Measurements from ENCODE around the gene ZSCAN22.
"Not testable (repeated sequence)": the region's sequence is repeated elsewhere in the genome, so short reads cannot be mapped to it uniquely, and the experiment has no call there.

The ZSCAN22 gene

DNA sequence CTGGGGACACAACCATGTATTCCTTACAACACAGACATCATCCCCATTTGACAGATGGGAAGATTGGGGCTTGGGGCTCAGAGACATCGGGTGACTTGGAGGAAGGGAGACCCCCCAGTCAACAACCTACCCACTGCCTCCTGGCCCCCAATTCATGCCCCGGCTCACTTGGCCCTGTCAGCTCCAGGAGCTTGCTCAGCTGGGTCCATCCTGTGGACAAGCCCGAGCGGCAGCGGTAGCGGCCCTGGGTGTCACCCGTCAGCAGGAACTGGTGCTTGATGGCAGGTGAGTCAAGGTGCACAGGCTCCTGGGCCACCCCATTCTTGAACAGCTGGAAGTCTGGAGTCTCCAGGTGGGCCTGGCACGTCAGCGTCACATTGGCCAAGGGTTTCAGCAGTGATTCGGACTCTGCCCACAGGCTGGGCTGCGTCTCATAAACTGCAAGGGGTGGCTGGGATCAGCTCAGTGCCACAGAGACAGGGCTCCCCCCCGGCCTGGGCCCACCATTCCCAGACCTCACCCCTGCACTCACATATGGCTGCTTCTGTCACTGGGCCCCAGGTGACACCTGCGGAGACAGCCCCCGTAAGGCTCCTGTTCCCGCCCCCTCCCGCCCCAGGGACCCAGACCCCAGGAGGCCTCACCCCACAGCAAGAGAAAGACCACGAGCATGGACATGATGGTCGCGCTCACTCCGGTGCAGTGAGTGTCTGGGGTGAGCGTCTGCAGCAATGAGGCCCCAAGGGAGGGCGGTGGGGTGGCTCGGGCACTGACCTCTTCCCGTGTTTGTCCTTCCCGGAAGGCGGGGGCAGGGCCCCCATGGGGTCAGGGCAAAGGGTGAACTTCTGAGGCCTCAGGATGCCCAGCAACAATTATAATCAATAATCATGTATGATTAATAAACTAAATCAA lies 26.2 kb downstream of the ZSCAN22 start, which contains the start of gene A1BG:
Gene A1BG (minus strand): TSS at position 733 of the 912 bp plus-strand sequence. CDS start 55 bp downstream, at position 678.
- DNase-seq: no peak

DNA sequence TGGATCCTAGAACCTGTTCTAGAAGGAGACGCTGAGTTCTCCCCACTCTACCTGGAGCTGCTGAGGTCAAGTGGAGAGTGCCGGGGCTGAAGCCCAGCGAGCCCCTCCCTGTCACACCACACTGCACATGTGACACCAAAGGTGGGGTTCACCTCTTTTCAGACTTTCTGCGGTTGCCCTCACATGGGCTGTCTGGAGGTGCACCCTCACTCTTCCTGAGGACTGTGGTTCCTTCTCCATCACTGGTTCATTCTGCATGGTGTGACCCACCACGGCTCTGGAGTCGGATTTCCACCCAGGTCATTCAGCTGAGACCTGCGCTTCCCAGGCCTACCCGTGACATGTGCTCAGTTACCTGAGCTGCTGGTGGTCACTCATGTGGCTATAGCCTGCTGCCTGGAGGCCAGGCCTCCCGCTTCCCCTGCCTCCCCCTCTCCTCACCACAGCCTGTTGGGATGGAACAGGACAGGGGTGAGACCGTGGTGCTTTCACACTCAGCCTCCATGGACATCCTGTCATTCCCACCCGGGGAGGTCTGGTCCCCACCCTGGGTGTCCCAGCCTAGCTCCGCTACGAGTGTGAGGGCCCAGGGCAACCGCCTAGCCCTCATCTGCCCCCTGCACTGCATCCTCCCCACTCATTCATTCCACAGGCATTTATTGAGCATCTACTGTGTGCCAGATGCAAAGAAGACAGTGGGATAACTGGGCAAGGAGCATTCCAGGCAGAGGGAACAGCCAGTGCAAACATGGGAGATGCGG lies 27.1 kb downstream of the ZSCAN22 start:
- DNase-seq: no peak

GRCh38 chr19:58354478-58355030 lies 27.8 kb downstream of the ZSCAN22 start:
- DNase-seq: no peak

DNA sequence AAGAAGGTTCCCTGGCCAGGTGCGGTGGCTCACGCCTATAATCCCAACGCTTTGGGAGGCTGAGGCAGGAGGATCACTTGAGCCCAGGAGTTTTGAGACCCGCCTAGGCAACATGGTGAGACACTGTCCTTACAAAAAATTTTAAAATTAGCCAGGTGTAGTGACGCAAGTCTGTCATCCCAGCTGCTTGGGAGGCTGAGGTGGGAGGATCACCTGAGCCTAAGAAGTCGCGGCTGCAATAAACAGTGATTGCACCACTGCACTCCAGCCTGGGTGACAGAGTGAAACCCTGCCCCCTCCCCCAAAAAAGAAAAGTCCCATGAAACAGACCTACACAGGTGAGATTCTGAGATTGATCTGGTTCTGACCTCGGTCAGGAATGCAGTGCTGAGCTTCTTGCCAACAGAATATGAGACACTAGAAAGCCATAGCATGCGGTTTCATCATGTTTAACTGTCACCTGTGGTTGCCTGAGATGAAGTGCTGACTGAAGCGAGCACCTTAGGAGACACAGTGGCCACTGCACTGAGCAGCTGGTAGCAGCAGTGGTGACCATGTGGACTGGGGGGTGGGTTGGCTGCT lies 28.5 kb downstream of the ZSCAN22 start:
- no peak for DNase-seq

- DNase-seq: peak; percentile 19
Observed at GRCh38 chr19:58355908-58356765, 29.3 kb downstream of the ZSCAN22 start.

- no peak for DNase-seq
Observed at GRCh38 chr19:58356766-58357480, 30.1 kb downstream of the ZSCAN22 start.

- DNase-seq: no peak
Observed at GRCh38 chr19:58357481-58358145, 30.8 kb downstream of the ZSCAN22 start.

DNA sequence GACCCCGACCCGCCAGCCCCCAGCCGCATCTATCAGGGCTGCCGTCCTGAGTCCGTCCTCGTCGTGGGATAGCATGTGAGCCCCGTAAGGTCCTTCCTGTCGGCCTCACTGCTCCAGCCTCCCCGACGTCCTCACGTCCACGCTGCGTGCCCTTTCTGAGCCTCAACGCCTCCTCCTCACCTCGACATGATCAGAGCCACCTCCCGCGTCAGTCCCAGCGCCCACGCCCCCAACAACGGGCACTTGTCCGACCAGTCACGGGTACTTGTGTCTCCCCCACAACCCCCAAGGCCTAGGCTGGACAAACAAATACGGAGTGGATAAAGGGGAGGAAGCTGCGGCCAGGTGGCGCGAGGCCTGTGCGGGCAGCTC lies 35.1 kb downstream of the ZSCAN22 start:
- no peak for DNase-seq

DNA sequence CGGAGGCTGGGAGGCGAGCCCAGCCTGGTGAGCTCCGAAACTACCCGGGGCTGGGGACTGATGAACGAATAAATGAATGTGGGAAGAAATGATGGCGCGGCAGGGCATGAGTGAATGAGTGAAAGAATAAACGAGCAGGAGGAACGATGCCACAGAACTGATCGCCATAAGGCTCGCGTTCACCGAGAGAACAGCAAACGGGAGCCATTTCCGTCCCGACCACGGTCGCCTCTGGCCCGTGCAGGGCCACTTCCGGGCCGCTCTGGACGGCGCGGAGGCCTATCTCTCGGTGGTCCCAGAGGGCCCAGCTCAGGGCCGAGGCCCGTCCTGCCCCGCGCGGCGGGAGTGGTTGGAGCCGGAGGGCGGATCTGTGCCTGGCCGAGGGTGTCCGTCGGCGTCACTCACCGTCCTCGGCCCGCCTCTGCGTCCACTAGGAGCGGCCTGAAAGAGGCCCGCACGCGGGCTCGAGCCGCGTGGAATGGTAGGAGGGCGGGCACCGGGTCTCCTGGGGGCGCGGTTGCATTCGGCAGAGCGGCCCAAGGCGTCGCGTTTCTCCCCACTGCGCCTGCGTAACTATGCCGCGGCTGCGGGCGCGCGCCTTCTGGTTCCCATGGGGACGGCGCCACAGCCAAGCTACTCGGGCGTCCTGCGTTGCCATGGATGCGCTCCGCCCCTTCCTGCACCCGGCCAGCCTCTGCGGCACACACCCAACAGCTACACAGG lies 35.6 kb downstream of the ZSCAN22 start, which contains the start of gene ZNF497:
Gene ZNF497 (minus strand): TSS at position 480 of the 723 bp plus-strand sequence. CDS start 5,116 bp downstream, outside the sequence.
- DNase-seq: peak; percentile 96

GRCh38 chr19:58364146-58364545 lies 37.4 kb downstream of the ZSCAN22 start:
- no peak for DNase-seq

DNA sequence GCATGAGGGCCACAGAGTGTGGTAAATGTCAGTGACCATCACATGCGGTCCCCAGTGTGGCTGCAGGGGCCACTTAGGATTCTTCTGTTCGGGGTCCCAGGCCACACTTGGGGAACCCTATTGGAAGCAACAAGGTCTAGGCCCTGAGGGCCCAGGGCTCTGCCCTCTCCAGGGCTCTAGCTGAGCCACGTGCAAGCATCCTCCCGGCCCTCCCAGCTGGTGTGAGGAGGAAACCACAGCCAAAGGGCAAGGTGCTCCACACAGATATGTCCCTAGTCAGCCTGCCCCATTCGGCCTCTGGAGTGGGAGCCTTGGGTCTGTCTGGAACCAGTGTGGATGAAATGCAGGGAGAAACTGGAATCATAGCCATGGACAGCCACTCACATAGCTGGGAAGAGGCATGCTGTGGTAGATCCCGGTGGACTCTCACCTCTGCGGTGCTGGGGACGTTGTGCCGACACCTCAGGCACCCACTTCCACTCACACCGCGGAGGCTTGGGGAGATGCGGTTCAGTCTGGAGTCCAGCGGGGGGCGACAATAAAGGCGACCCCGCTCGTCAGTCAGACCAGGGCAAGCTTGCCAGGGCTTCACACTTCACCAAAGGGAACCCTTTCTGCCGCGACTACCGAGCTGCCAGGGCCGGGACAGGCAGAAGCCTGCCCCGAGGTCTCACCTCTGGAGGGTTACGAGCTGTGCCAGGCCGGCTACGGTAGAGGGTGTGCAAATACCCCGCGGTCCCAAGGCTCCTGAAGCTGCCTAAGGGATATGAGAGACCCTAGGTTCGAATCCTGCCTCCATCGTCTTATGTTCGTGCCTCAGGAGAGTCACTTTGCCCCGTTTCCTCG lies 40.0 kb downstream of the ZSCAN22 start:
- DNase-seq: no peak

DNA sequence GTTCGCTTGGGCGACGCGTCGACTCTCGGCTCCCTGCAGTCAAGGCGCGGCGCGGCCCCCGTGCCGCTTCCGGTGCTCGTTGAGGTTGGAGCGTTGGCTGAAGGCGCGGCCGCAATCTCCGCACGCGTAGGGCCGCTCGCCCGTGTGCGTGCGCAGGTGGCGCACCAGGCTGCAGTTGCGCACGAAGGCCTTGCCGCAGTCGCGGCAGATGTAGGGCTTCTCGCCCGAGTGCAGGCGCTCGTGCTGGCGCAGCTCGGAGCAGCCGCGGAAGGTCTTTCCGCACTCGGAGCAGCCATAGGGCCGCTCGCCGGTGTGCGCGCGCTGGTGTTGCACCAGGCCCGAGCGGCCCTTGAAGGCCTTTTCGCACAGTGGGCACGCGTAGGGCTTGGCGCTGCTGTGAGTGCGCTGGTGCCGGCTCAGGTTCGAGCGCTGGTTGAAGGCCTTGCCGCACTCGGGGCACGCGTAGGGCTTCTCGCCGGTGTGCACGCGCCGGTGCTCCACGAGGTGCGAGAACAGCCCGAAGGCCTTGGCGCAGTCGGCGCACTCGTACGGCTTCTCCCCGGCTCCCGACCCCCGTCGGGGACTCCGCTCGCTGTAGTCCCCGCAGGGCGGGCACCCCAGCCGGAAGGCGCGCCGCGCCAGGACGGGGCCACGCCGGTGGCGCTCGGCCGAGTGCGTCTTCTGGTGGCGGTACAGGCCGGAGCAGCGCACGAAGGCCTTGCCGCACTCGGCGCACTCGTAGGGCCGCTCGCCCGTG lies 41.1 kb downstream of the ZSCAN22 start:
- DNase-seq: no peak

- no peak for DNase-seq
Observed at GRCh38 chr19:58368561-58369360, 42.0 kb downstream of the ZSCAN22 start.

DNA sequence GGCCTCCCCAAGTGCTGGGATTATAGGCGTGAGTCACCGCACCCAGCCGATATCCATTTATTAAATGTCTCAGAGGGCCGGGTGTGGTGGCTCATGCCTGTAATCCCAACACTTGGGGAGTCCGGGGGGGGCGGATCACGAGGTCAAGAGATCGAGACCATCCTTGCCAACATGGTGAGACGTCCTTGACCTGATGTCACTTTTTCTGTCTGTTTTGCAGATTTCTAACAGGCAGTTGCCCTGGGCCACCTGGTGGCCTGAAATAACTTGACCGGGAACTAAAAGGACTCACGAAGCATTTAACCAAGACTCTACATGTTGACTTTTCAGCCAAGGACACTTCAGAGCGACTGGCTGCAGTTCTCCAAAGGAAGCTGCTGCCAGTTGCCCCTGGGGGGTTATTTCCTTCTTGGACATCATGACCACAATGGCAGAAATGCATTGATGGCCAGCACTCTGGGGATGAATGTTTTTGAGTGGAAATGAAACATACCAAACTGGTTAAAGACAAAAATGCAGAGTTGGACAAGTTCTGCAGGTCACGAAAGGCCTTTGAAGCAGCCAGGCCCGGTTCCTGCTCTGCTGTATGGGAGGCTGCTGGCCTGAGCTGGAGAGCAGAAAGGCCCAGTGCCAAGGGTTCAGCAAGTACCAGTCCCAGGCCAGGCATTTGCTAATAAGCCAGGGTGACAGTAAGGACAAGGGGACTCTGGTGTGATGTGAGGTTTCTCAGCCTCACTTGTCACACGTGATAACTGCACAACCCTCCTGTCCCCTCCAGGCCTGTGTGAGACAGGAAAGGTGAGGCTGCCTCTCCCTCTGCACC lies 45.7 kb downstream of the ZSCAN22 start:
- DNase-seq: no peak

DNA sequence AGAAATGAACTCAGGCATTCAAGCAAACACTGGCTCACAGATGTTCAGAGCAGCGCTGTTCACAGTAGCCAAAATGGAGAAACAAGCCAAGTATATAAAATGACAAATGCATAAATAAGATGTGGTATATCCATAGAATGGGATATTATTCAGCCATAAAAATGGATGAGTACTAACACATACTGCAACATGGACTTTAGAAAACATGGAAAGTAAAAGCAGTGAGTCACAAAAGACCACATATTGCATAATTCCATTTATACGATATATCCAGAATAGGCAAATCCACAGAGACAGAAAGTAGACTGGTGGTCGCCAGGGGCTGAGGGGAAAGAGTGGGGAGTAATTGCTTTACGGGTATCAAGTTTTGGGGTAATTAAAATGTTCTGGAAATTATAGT lies 47.4 kb downstream of the ZSCAN22 start:
- DNase-seq: no peak

- not testable (repeated sequence) for DNase-seq
Observed at GRCh38 chr19:58376724-58377123, 49.9 kb downstream of the ZSCAN22 start.

GRCh38 chr19:58379246-58379645 lies 52.5 kb downstream of the ZSCAN22 start:
- DNase-seq: no peak
